Kidney (tissue), 14 donors: ENCODE measurements around the gene INPP5E. TPM values are rescaled to one million over a fixed set of nuclear protein-coding genes. Genes with fewer than 3 reads are reported as not detected.

Source experiments
- DNase-seq, 5 donors: peaks; one replicate each; pipeline ENCODE4 v3.0.0-alpha.2; 2013 to 2020
- FAIRE-seq: peaks from 2 replicates; lab custom pipeline; 2012; peaks lifted over from hg19 to GRCh38; lab: Jason Lieb, UNC
- H3K27ac ChIP-seq, 2 donors: one replicate each; pipeline ENCODE4 v1.7.0; 2013; ENCODE audit warnings: low read depth in 2 of 2, low read length in 2 of 2, inconsistent platforms in 1 of 2
- H3K27me3 ChIP-seq: one replicate; pipeline ENCODE4 v1.7.1; 2013; ENCODE audit warnings: low read length, inconsistent platforms; ENCODE audit not compliant: control insufficient read depth, insufficient read depth
- H3K36me3 ChIP-seq, 3 donors: one replicate each; pipeline versions ENCODE4 v1.7.0 to v1.7.1; 2013; ENCODE audit warnings: low read length in 3 of 3, control low read depth in 1 of 3, inconsistent platforms in 1 of 3; ENCODE audit not compliant: insufficient read depth in 3 of 3, control insufficient read depth in 2 of 3
- H3K4me1 ChIP-seq, 3 donors: one replicate each; pipeline versions ENCODE4 v1.7.0 to v1.7.1; 2013; ENCODE audit warnings: low read length in 3 of 3, inconsistent platforms in 1 of 3, low read depth in 1 of 3; ENCODE audit not compliant: control insufficient read depth in 2 of 3, insufficient read depth in 2 of 3
- H3K4me3 ChIP-seq, 3 donors: one replicate each; pipeline versions ENCODE4 v1.7.0 to v1.8.1; 2013; ENCODE audit warnings: low read length in 3 of 3, control low read depth in 1 of 3, inconsistent platforms in 1 of 3
- H3K9ac ChIP-seq, 3 donors: one replicate each; pipeline versions ENCODE4 v1.7.0 to v1.7.1; 2013; ENCODE audit warnings: low read length in 3 of 3, control low read depth in 1 of 3, inconsistent platforms in 1 of 3
- H3K9me3 ChIP-seq, 3 donors: one replicate each; pipeline versions ENCODE4 v1.7.0 to v1.7.1; 2013; ENCODE audit warnings: low read length in 3 of 3, control low read depth in 1 of 3, inconsistent platforms in 1 of 3; ENCODE audit not compliant: control insufficient read depth in 2 of 3, insufficient read depth in 1 of 3
- intact Hi-C: fragments of 100-400 bp; cut with DNase I; formaldehyde crosslinking; loops from one replicate; pipeline ENCODE4 v1.11.1; 2022
- polyA plus RNA-seq: library from polyadenylated mRNA; stranded (reverse); fragments of 350-450 nt; fragmentation: Illumina TruSeq; extraction: RNeasy Lipid Tissue Mini Kit (QIAGEN cat#74804); gene quantifications from one replicate; pipeline ENCODE4 v1.2.3, GENCODE V29; 2014; ENCODE audit warnings: low read depth, low replicate concordance; ENCODE audit not compliant: insufficient read depth
- total RNA-seq: library from RNA; stranded (reverse); fragmentation: NEBNext Ultra II Directional; extraction: Animal tissue kit (Norgen Biotek cat#: 25700); gene quantifications from one replicate; pipeline ENCODE4 v1.2.1, GENCODE V29; 2021
- TF ChIP-seq, protein P1 (sequence below): IDR thresholded peaks from 3 replicates; pipeline ENCODE4 v1.5.1; 2012; ENCODE audit warnings: mild to moderate bottlenecking, moderate library complexity, borderline replicate concordance; ENCODE audit not compliant: insufficient read depth; ENCODE audit errors: extremely low read depth
- donor health status: control.
- donor health status: control.
- donor health status: control.
- donor health status: control.
- donor health status: control.
- donor health status: DM: yes; HTN: yes; CAD: no.
- donor health status: Normal renal cell carcinoma (clear cell type).

INPP5E gene
- total and polyA plus RNA-seq, 2 donors from 2014 or later = 6.9 to 14.0 TPM

DNA sequence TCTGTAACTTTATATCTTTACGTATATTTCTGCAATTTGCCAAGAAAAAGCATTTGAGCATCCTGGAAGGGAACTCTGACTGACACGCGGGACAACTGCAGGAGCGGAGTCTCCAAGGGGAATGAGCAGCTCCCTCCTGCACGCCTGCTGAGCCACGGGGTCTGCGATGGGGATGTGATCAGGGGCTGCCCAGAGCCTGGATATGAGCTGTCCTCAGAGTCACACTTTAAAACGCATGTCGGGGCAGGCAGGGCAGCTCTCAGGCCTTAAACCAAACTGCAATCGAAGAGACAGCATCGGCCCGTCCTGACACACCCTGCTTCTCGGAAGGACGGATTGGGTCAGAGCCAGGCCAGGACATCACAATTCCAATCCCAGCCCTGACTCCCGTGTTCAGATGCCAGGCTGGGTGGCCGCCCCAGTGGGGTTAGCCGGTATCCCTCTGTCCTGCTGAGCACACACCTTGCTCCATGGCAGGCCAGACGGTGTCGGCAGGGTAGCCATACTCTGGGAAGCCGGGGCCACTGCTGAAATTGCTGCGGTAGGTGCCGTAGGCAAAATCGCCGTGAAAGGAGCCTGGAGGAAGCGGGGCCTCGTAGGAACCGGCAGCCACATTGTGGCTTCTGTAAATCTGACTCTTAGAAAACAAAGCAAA is 26.0 kb upstream of the INPP5E start:
- H3K4me1 ChIP-seq = peaks cover 0 to 12% (median 10%) of the 10 kb centered on the region in 3 donors
- H3K9me3 ChIP-seq = no peaks in the 10 kb centered on the region
- H3K27ac ChIP-seq = no peak overlapping the region
- no peaks in the 10 kb centered on the region for H3K27me3 ChIP-seq
- intact Hi-C loops = no loop called here
- no peak overlapping the region for H3K9ac ChIP-seq
- FAIRE-seq = no peak
- H3K4me3 ChIP-seq = no peak overlapping the region
- H3K36me3 ChIP-seq = peaks cover 0 to 70% (median 46%) of the 10 kb centered on the region in 3 donors
- TF ChIP-seq, protein P1, sequence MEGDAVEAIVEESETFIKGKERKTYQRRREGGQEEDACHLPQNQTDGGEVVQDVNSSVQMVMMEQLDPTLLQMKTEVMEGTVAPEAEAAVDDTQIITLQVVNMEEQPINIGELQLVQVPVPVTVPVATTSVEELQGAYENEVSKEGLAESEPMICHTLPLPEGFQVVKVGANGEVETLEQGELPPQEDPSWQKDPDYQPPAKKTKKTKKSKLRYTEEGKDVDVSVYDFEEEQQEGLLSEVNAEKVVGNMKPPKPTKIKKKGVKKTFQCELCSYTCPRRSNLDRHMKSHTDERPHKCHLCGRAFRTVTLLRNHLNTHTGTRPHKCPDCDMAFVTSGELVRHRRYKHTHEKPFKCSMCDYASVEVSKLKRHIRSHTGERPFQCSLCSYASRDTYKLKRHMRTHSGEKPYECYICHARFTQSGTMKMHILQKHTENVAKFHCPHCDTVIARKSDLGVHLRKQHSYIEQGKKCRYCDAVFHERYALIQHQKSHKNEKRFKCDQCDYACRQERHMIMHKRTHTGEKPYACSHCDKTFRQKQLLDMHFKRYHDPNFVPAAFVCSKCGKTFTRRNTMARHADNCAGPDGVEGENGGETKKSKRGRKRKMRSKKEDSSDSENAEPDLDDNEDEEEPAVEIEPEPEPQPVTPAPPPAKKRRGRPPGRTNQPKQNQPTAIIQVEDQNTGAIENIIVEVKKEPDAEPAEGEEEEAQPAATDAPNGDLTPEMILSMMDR = no peak
- DNase-seq = peak in 1 of 5 donors; percentile 54

DNA sequence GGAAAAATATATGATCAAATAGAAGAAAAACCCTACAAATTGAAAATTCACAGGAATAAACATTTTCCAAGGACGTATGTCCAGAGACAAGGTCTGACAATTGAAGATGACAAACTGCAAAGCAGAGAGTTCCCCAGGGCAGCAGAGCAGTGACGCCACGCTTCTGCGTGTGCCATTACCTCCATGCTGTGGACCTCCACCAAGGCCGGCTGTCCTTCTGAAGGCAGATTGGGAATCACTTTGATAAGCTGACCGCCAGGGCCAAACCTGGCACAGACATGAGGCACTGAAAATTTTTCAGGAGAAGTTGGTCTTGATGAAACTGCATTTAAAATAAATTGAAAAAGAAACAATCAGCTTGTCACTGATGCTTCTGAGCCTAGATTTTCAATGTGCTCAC is 24.6 kb upstream of the INPP5E start:
- no peak for DNase-seq
- Histone ChIP-seq H3K4me1 (peaks cover 0 to 1% (median 0%) of the 10 kb centered on the region in 3 donors), H3K9me3 (no peaks in the 10 kb centered on the region), H3K27me3 (no peaks in the 10 kb centered on the region), H3K27ac (no peak overlapping the region), H3K36me3 (peaks cover 0 to 66% (median 47%) of the 10 kb centered on the region in 3 donors), H3K4me3 (no peak overlapping the region), H3K9ac (no peak overlapping the region)
- TF ChIP-seq, protein P1 = no peak
- no peak for FAIRE-seq
- intact Hi-C loops = no loop called here

DNA sequence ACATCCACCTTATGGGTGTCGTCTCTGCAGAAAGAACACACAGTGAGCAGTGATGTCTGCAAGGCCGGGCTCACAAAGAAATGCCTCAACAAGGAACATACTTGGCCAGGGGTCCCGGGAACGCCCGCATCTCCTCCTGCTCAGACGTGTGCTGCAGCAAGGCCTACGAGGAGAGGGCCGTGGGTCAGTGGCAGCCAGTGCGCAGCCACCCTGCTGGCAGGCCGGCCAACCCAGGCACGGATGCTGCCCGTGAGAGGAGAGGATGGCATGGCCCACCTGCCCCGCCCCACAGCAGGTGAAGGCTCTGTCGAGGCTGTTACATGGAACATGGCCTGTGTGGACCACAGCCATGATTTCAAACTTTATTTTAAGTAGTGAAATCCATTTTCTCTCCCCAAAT is 23.9 kb upstream of the INPP5E start:
- no peak overlapping the region for H3K9ac ChIP-seq
- no peak overlapping the region for H3K27ac ChIP-seq
- H3K27me3 ChIP-seq = no peaks in the 10 kb centered on the region
- intact Hi-C loops = no loop called here
- TF ChIP-seq, protein P1 = no peak
- H3K4me3 ChIP-seq = no peak overlapping the region
- DNase-seq (no peak), FAIRE-seq (no peak)
- no peaks in the 10 kb centered on the region for H3K4me1 ChIP-seq
- H3K36me3 ChIP-seq = peaks cover 0 to 70% (median 51%) of the 10 kb centered on the region in 3 donors
- H3K9me3 ChIP-seq = no peaks in the 10 kb centered on the region
